Fibroblast of lung (primary cell): ENCODE measurements around the gene CTNNA1. TPM values are rescaled to one million over a fixed set of nuclear protein-coding genes. Genes with fewer than 3 reads are reported as not detected.
A peak's percentile ranks its signal among the peaks of the same experiment; 100 is the strongest.

Experiments
- DNase-seq, 2 donors: peaks; one replicate each; pipeline versions ENCODE4 v3.0.0 to v3.0.0-alpha.2; 2010; ENCODE audit warnings: low read depth in 2 of 2
- H2AFZ ChIP-seq: 2 replicates; pipeline ENCODE4 v1.5.1; 2012; ENCODE audit warnings: low read length, control low read depth, inconsistent platforms
- H3K27ac ChIP-seq: 2 replicates; pipeline ENCODE4 v1.5.1; 2011; ENCODE audit warnings: low read length, control low read depth; ENCODE audit not compliant: insufficient read depth
- H3K27me3 ChIP-seq: 2 replicates; pipeline ENCODE4 v1.5.1; 2011; ENCODE audit warnings: mild to moderate bottlenecking, low read length; ENCODE audit not compliant: control insufficient read depth, insufficient read depth
- H3K36me3 ChIP-seq: 2 replicates; pipeline ENCODE4 v1.5.1; 2011; ENCODE audit warnings: low read length; ENCODE audit not compliant: control insufficient read depth, insufficient read depth
- H3K4me1 ChIP-seq: 2 replicates; pipeline ENCODE4 v1.5.1; 2011; ENCODE audit warnings: low read length; ENCODE audit not compliant: control insufficient read depth, insufficient read depth; ENCODE audit errors: extremely low read depth
- H3K4me2 ChIP-seq: 2 replicates; pipeline ENCODE4 v1.5.1; 2011; ENCODE audit warnings: low read length, control low read depth; ENCODE audit not compliant: insufficient read depth; ENCODE audit errors: extremely low read depth
- H3K4me3 ChIP-seq, 4 experiments: fragments of 200-600 bp in 1 of 4; sonication (generic) in 1 of 4; replicated peaks in 1 of 4; 2 replicates each; pipeline ENCODE4 v1.5.1; 2011 to 2016; ENCODE audit warnings: low read length in 4 of 4, low read depth in 3 of 4, mild to moderate bottlenecking in 3 of 4, control low read depth in 2 of 4, inconsistent platforms in 1 of 4, mixed read lengths in 1 of 4; ENCODE audit not compliant: insufficient read depth in 1 of 4; ENCODE audit errors: control extremely low read depth in 1 of 4
- H3K79me2 ChIP-seq: 2 replicates; pipeline ENCODE4 v1.5.1; 2012; ENCODE audit warnings: mild to moderate bottlenecking, low read length, inconsistent platforms; ENCODE audit not compliant: control insufficient read depth, insufficient read depth
- H3K9ac ChIP-seq: 2 replicates; pipeline ENCODE4 v1.5.1; 2011; ENCODE audit warnings: mild to moderate bottlenecking, low read length, control low read depth; ENCODE audit not compliant: insufficient read depth
- H3K9me3 ChIP-seq: 2 replicates; pipeline ENCODE4 v1.5.1; 2012; ENCODE audit warnings: low read depth, low read length; ENCODE audit not compliant: control insufficient read depth, insufficient read depth
- H4K20me1 ChIP-seq: 2 replicates; pipeline ENCODE4 v1.5.1; 2011; ENCODE audit warnings: low read length; ENCODE audit not compliant: control insufficient read depth, insufficient read depth; ENCODE audit errors: extremely low read depth
- EZH2 ChIP-seq: IDR thresholded peaks from 2 replicates; pipeline ENCODE4 v1.5.1; 2012; ENCODE audit warnings: low read length, control low read depth, mild to moderate bottlenecking; ENCODE audit errors: missing control alignments
- polyA plus RNA-seq, 2 donors: library from polyadenylated mRNA; depleted of rRNA in 1 of 2; stranded (reverse) in 1 of 2; unstranded in 1 of 2; fragments of >200 nt; gene quantifications; 2 replicates each; pipeline ENCODE4 v1.2.1, GENCODE V29; 2011 to 2012; ENCODE audit warnings: missing spikeins in 1 of 2
- total RNA-seq: library from RNA; depleted of rRNA; stranded (reverse); fragments of >200 nt; gene quantifications from 2 replicates; pipeline ENCODE4 v1.2.1, GENCODE V29; 2014
- TF ChIP-seq, protein P1 (sequence below), 2 donors: IDR thresholded peaks in 1 of 2; conservative IDR thresholded peaks in 1 of 2; 1 replicate in 1 of 2; 2 replicates in 1 of 2; pipeline ENCODE4 v1.5.1; 2011 to 2012; ENCODE audit warnings: low read length in 2 of 2, control low read depth in 1 of 2, inconsistent platforms in 1 of 2, low read depth in 1 of 2, mild to moderate bottlenecking in 1 of 2

Gene CTNNA1
- total and polyA plus RNA-seq, 2 donors (not counting 1 experiment from before 2014, with no cell fraction given) = 181 to 557 TPM

DNA sequence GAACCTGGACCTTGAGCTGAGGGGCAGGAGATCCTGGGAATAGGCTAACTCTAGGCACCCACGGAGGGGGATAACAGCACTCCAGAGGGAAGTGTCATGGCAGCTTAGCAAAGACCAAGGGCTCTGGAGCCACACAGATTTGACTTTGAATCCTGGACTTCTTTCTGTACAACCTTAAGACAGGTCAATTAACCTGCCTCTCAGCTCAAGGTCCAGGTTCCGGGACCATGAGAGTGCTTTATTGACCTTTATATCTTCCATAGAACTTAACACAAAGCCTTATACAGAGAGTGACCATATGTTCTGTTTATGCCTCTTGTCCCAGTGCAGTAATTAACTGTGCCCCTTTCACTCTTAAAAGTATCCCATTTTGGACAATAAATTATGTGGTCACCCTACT, 212.4 kb downstream of the CTNNA1 start:
- Histone ChIP-seq H3K79me2 (no peaks in the 10 kb centered on the region), H3K4me1 (peaks cover 3% of the 10 kb centered on the region), H3K36me3 (no peaks in the 10 kb centered on the region), H3K4me3 (no peak overlapping the region), H4K20me1 (no peaks in the 10 kb centered on the region), H3K9me3 (no peaks in the 10 kb centered on the region), H3K27ac (no peak overlapping the region), H3K27me3 (no peaks in the 10 kb centered on the region), H2AFZ (no peak overlapping the region), H3K4me2 (no peak overlapping the region), H3K9ac (no peak overlapping the region)
- DNase-seq = no peak
- no peak for TF ChIP-seq EZH2
- TF ChIP-seq, protein P1, sequence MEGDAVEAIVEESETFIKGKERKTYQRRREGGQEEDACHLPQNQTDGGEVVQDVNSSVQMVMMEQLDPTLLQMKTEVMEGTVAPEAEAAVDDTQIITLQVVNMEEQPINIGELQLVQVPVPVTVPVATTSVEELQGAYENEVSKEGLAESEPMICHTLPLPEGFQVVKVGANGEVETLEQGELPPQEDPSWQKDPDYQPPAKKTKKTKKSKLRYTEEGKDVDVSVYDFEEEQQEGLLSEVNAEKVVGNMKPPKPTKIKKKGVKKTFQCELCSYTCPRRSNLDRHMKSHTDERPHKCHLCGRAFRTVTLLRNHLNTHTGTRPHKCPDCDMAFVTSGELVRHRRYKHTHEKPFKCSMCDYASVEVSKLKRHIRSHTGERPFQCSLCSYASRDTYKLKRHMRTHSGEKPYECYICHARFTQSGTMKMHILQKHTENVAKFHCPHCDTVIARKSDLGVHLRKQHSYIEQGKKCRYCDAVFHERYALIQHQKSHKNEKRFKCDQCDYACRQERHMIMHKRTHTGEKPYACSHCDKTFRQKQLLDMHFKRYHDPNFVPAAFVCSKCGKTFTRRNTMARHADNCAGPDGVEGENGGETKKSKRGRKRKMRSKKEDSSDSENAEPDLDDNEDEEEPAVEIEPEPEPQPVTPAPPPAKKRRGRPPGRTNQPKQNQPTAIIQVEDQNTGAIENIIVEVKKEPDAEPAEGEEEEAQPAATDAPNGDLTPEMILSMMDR (conservative IDR thresholded peaks at IDR 0.05 in 1 of 2, IDR thresholded peaks at IDR 0.05 in 1 of 2; ENCODE audit: low read depth in 1 of 2, low read length in 2 of 2) = no peak

DNA sequence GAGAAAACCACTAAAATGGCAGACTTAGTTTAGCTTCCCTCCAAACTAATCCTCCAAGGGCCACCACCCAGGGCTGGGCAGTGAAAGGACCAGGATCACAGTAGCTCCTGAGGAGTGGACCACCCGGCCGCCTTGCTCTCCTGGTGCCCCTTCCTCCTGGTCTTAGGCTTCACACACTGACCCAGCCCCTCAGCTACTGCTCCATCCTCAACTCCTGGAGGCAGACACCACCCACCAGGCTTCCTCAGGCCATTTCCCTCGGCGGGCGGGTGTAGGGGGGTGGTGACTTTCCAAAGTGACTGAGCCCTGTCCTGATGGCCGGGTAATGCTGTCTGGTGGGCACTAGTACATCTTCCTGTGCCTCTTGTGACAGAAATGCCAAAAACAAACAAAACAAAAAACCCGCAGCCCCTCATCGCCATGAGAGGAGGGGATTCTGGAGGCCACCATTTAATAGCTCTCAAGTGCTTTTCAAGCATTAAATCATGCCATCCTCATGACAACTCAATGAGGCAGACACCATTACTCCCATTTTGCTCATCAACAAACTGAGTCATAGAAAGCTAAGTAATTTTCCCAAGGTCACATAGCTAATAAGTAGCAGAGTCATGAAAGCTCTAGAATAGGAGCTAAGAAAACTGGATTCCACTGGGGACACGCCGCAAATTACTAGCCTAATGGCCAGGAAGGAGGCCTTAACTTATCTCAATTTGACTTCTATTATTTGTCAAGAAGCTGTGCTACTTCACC, 213.2 kb downstream of the CTNNA1 start:
- Histone ChIP-seq H3K4me1 (peaks cover 3% of the 10 kb centered on the region), H3K9me3 (no peaks in the 10 kb centered on the region), H2AFZ (no peak overlapping the region), H4K20me1 (no peaks in the 10 kb centered on the region), H3K27me3 (no peaks in the 10 kb centered on the region), H3K27ac (no peak overlapping the region), H3K9ac (no peak overlapping the region), H3K4me2 (no peak overlapping the region), H3K36me3 (no peaks in the 10 kb centered on the region), H3K79me2 (no peaks in the 10 kb centered on the region), H3K4me3 (no peak overlapping the region)
- no peak for DNase-seq
- TF ChIP-seq EZH2 = no peak
- TF ChIP-seq, protein P1 (conservative IDR thresholded peaks at IDR 0.05 in 1 of 2, IDR thresholded peaks at IDR 0.05 in 1 of 2; ENCODE audit: low read depth in 1 of 2, low read length in 2 of 2) = no peak

DNA sequence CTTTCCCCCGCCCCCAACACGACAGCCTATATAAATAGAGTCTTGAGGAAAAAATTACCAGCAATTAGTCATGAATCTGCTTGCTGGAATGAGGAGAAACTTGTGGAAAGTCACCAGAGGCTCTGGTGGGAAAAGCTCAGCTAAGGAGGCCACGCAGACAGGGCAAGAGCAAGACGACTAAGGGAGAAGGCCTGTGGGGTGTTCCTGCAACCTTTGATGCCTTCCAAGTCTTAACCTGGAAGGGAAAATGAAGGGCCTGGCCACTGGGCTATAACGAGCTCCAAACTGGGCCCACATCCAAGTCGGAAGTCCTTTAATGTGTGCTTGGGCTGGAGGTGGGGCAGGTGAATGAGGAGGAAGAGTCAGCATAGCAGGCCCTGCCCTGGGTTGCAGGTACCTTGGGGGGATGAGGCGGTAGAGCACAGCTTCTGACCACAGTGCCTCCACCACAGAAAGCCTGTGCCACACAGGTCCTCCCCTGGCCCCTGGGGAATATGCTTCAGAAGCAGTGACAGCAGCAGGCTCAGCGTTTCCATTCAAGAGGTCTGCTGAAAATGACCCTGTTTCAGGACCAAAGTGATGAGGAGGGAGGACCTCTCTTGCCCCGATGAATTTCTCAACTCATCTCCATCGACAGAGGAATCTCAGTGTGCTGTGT, 214.7 kb downstream of the CTNNA1 start:
- Histone ChIP-seq H4K20me1 (no peaks in the 10 kb centered on the region), H3K4me1 (peaks cover 3% of the 10 kb centered on the region), H3K27ac (no peak overlapping the region), H3K9ac (no peak overlapping the region), H3K36me3 (no peaks in the 10 kb centered on the region), H3K79me2 (no peaks in the 10 kb centered on the region), H3K4me2 (no peak overlapping the region), H2AFZ (no peak overlapping the region), H3K4me3 (no peak overlapping the region), H3K27me3 (no peaks in the 10 kb centered on the region), H3K9me3 (no peaks in the 10 kb centered on the region)
- TF ChIP-seq, protein P1 (conservative IDR thresholded peaks at IDR 0.05 in 1 of 2, IDR thresholded peaks at IDR 0.05 in 1 of 2; ENCODE audit: low read depth in 1 of 2, low read length in 2 of 2) = no peak
- no peak for TF ChIP-seq EZH2
- peak in 1 of 2 donors; percentile 41 for DNase-seq
